HG02884 (cell line): ENCODE measurements around the gene HERC3.

ENCODE experiments used
- ATAC-seq: cut with Tn5 transposase; IDR thresholded peaks from one replicate; pipeline ENCODE4 v1.9.1; 2021; ENCODE audit warnings: mild to moderate bottlenecking, moderate library complexity; ENCODE audit not compliant: unreplicated experiment

Gene HERC3

GRCh38 chr4:88659055-88659889, 67.0 kb downstream of the HERC3 start:
- ATAC-seq, result peak; percentile 97

- no peak for ATAC-seq
Measured at GRCh38 chr4:88659890-88660208, 67.6 kb downstream of the HERC3 start.

- no peak for ATAC-seq
Measured at GRCh38 chr4:88660446-88661294, 68.4 kb downstream of the HERC3 start.

GRCh38 chr4:88661739-88662138, 69.5 kb downstream of the HERC3 start:
- no peak for ATAC-seq

- peak; percentile 78 for ATAC-seq
Measured at GRCh38 chr4:88672987-88673386, 80.7 kb downstream of the HERC3 start.

- ATAC-seq, result no peak
Measured at GRCh38 chr4:88673886-88674285, 81.6 kb downstream of the HERC3 start.

GRCh38 chr4:88674565-88674964, 82.3 kb downstream of the HERC3 start:
- no peak for ATAC-seq

GRCh38 chr4:88674979-88675378, 82.7 kb downstream of the HERC3 start:
- ATAC-seq, result no peak

GRCh38 chr4:88675543-88675942, 83.3 kb downstream of the HERC3 start:
- no peak for ATAC-seq

- ATAC-seq, result no peak
Measured at GRCh38 chr4:88681209-88681608, 88.9 kb downstream of the HERC3 start.

- ATAC-seq, result no peak
Measured at GRCh38 chr4:88690355-88690754, 98.1 kb downstream of the HERC3 start.

GRCh38 chr4:88693792-88694191, 101.5 kb downstream of the HERC3 start:
- no peak for ATAC-seq

GRCh38 chr4:88696630-88697029, 104.3 kb downstream of the HERC3 start:
- no peak for ATAC-seq

GRCh38 chr4:88697141-88697540, 104.9 kb downstream of the HERC3 start:
- ATAC-seq, result no peak

- peak; percentile 94 for ATAC-seq
Measured at GRCh38 chr4:88697588-88698329, 105.5 kb downstream of the HERC3 start, which contains the start of gene NAP1L5. TSS of gene NAP1L5 (minus strand) at chr4:88697829. CDS start at chr4:88697754, 75 bp downstream.

- ATAC-seq, result no peak
Measured at GRCh38 chr4:88698519-88698918, 106.2 kb downstream of the HERC3 start.

GRCh38 chr4:88702782-88703181, 110.5 kb downstream of the HERC3 start:
- ATAC-seq, result no peak

GRCh38 chr4:88705223-88705622, 112.9 kb downstream of the HERC3 start:
- no peak for ATAC-seq

- no peak for ATAC-seq
Measured at GRCh38 chr4:88705805-88706492, 113.7 kb downstream of the HERC3 start.

GRCh38 chr4:88706574-88706973, 114.3 kb downstream of the HERC3 start:
- ATAC-seq, result no peak

GRCh38 chr4:88709989-88710388, 117.7 kb downstream of the HERC3 start:
- no peak for ATAC-seq
